ENCODE data around the gene GSK3B. TPM values are rescaled to one million over a fixed set of nuclear protein-coding genes. Genes with fewer than 3 reads are reported as not detected.

GSK3B gene
- total RNA-seq, 4 donors from 2014 or later: 35.0 to 53.2 (median 44.0) TPM

- TF ChIP-seq CTCF (IDR thresholded peaks at IDR 0.05) (no peak), POLR2A (IDR thresholded peaks at IDR 0.05) (no peak)
- Histone ChIP-seq H3K27ac (no peak overlapping the region), H3K4me3 (replicated peaks in 1 of 3) (no peak overlapping the region), H3K27me3 (no peaks in the 10 kb centered on the region), H3K36me3 (no peaks in the 10 kb centered on the region), H3K4me1 (no peaks in the 10 kb centered on the region), H3K9me3 (no peaks in the 10 kb centered on the region)
- DNase-seq: no peak
- intact Hi-C loops (cut with DNase I): no loop called here
- 98 to 100% methylated on average over 1 of the region's 1 CpG for WGBS, 2 donors
Observed at GRCh38 chr3:119778176-119778575, 316.1 kb downstream of the GSK3B start.

GRCh38 chr3:119776304-119776703 is 317.9 kb downstream of the GSK3B start:
- 52 to 67% methylated on average over 1 of the region's 1 CpG for WGBS, 2 donors

GRCh38 chr3:119774444-119774843 is 319.8 kb downstream of the GSK3B start:
- DNase-seq: no peak
- Histone ChIP-seq H3K9me3 (no peaks in the 10 kb centered on the region), H3K4me3 (replicated peaks in 1 of 3) (no peak overlapping the region), H3K27me3 (no peaks in the 10 kb centered on the region), H3K27ac (no peak overlapping the region), H3K36me3 (no peaks in the 10 kb centered on the region), H3K4me1 (no peaks in the 10 kb centered on the region)
- intact Hi-C loops (cut with DNase I): no loop called here
- 25 to 28% methylated on average over 2 of the region's 2 CpGs for WGBS, 2 donors
- TF ChIP-seq CTCF (IDR thresholded peaks at IDR 0.05) (no peak), POLR2A (IDR thresholded peaks at IDR 0.05) (no peak)

More at GRCh38 chr3:119776304-119776703, 317.9 kb downstream of the GSK3B start:
- TF ChIP-seq POLR2A (IDR thresholded peaks at IDR 0.05) (no peak), CTCF (IDR thresholded peaks at IDR 0.05) (no peak)
- no peak for DNase-seq
- H3K4me1 ChIP-seq: no peaks in the 10 kb centered on the region
- no peaks in the 10 kb centered on the region for H3K36me3 ChIP-seq
- H3K27ac ChIP-seq: no peak overlapping the region
- H3K9me3 ChIP-seq: no peaks in the 10 kb centered on the region
- H3K4me3 ChIP-seq (replicated peaks in 1 of 3): no peak overlapping the region
- intact Hi-C loops (cut with DNase I): no loop called here
- no peaks in the 10 kb centered on the region for H3K27me3 ChIP-seq

Small RNAs within 50 kb of the gene (small RNA-seq; reads per million reads assigned to genes)
- gene RN7SL397P (not detected), gene RN7SL762P (not detected)

Other genes starting within 250 kb of the GSK3B start
- gene GPR156, start 190.8 kb upstream of the GSK3B start, total RNA-seq: not detected

All from thyroid gland (tissue), 4 donors.